Pancreas (tissue), 10 donors: ENCODE results near the gene TPCN2. TPM values are rescaled to one million over a fixed set of nuclear protein-coding genes. Genes with fewer than 3 reads are reported as not detected.

Experiments
- ATAC-seq, 4 donors: fragments of 200-7000 bp; cut with Tn5 transposase; one replicate each; pipeline versions ENCODE4 v1.8.0 to v1.9.1; 2020; ENCODE audit warnings: mild to moderate bottlenecking in 4 of 4, moderate library complexity in 4 of 4
- DNase-seq, 6 donors: peaks; one replicate each; pipeline ENCODE4 v3.0.0-alpha.2; 2020
- FAIRE-seq: peaks from 2 replicates; lab custom pipeline; 2012; peaks lifted over from hg19 to GRCh38; lab: Jason Lieb, UNC
- H3K27ac ChIP-seq, 4 donors: fragments of 200-600 bp; sonication (generic); 1 replicate in 3 of 4; 2 replicates in 1 of 4; pipeline versions ENCODE4 v1.5.0 to v1.8.0; 2020
- H3K27me3 ChIP-seq, 4 donors: fragments of 200-600 bp; one replicate each; pipeline ENCODE4 v1.8.0; 2021
- H3K36me3 ChIP-seq, 3 donors: fragments of 200-600 bp; sonication (generic) in 1 of 3; one replicate each; pipeline versions ENCODE4 v1.5.0 to v1.8.0; 2020 to 2021
- H3K4me1 ChIP-seq, 3 donors: fragments of 200-600 bp; one replicate each; pipeline ENCODE4 v1.8.0; 2021
- H3K4me3 ChIP-seq, 4 donors: fragments of 200-600 bp; sonication (generic) in 2 of 4; one replicate each; pipeline versions ENCODE4 v1.5.0 to v1.8.0; 2020 to 2021
- H3K9me3 ChIP-seq, 4 donors: fragments of 200-600 bp; one replicate each; pipeline ENCODE4 v1.8.0; 2021
- CTCF ChIP-seq, 4 donors: fragments of 200-600 bp; sonication (generic) in 3 of 4; IDR thresholded peaks; one replicate each; pipeline versions ENCODE4 v1.5.0 to v1.8.0; 2021; ENCODE audit warnings: antibody characterized with exemption in 4 of 4
- WGBS, 2 donors: extraction: QIAGEN DNeasy Blood & Tissue Kit; methylation state at CpG; one replicate each; pipeline ENCODE4 v1.1.7; 2013; 5-methylcytosine and 5-hydroxymethylcytosine counted together
- intact Hi-C, 3 donors: fragments of 100-400 bp; cut with DNase I; formaldehyde crosslinking; loops; one replicate each; pipeline versions ENCODE4 v1.11.1 to v1.14.2; 2022
- polyA plus RNA-seq, 2 donors: library from polyadenylated mRNA; stranded (reverse); fragments of 200-250 nt; gene quantifications; one replicate each; pipeline ENCODE4 v1.2.3, GENCODE V29; 2013
- total RNA-seq, 6 donors: library from RNA; stranded (reverse); fragmentation: NEBNext Ultra II Directional in 4 of 6; extraction: Animal tissue kit (Norgen Biotek cat#: 25700) in 4 of 6; gene quantifications; one replicate each; pipeline versions ENCODE4 v1.2.1 to v1.2.4, GENCODE V29; 2021 to 2023
- donor health status: healthy with polysubstance abuse.
- donor health status: DM: no; HTN: no; CAD: no; lungs with moderate emphysema.
- donor health status: DM: no; HTN: no; CAD: no.
- donor health status: control.
- donor health status: control.
- donor health status: Bipolar disorder and iron deficiency.
- donor health status: DM: yes; HTN: yes; CAD: no.
- donor health status: DM: no; HTN: no; CAD: no.
- donor health status: DM: no; HTN: no; CAD: no.
- donor health status: DM: yes; HTN: yes; CAD: no.

Gene TPCN2
- total and polyA plus RNA-seq, 8 donors: 5.6 to 13.5 (median 9.9) TPM

DNA sequence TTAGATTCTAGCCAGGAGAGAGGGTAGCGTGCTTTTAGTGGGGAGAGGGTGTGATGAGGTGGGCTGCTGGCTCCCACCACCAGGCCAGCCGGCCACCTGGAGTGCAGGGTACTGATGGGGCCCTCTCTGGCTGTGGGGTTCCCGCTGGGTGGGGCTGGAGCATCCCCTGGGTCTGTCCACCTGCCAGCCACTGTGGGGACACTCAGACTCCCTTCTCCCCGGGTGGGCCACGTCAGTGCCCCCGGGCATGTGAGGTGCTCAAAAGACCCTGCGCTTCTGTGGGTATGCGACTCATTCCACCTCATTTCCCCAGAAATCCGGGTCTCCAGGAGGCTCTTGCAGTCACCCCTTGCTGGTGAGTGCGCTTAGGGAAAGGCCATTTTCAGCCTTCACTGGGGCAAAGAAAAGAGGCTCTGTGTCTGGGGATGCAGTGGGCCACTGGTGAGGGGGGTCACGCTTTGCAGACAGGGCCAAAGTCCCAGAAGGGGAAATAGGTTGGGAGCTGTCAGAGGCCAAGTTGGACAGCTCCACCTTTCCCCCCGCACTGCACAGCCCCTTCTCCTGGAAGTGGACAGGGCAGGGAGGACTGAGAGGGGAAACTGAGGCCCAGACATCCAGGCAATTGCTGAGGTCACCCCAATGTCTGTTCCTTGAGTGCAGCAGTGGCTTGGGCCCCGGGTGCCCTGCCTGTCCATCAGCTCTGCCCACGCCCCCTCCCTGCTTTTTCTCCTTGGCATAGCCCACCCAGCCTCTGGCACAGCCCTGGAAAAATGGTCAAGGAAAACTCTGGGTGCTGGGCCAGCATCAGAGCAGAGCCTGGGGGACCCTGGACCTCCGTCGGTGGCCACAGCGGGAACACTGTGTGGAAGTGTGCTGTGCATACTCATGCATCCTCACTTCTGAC is 53.3 kb downstream of the TPCN2 start:
- peak in 2 of 6 donors; percentile 33 to 72 for DNase-seq
- H3K36me3 ChIP-seq: no peaks in the 10 kb centered on the region
- no peak overlapping the region for H3K27ac ChIP-seq
- no peak for FAIRE-seq
- no peaks in the 10 kb centered on the region for H3K27me3 ChIP-seq
- WGBS, 2 donors: 55 to 61% methylated on average over 17 of the region's 17 CpGs
- H3K4me1 ChIP-seq: no peaks in the 10 kb centered on the region
- intact Hi-C loops: loop anchor here in 1 of 3 donors (5.0 kb wide), 1 partner anchor 545 kb away; no protein-coding TSS in a partner anchor
- H3K9me3 ChIP-seq: no peaks in the 10 kb centered on the region
- TF ChIP-seq CTCF (IDR thresholded peaks at IDR 0.05): no peak
- ATAC-seq: no peak
- no peak overlapping the region for H3K4me3 ChIP-seq

GRCh38 chr11:69102732-69103615 is 54.2 kb downstream of the TPCN2 start:
- H3K9me3 ChIP-seq: no peaks in the 10 kb centered on the region
- no peaks in the 10 kb centered on the region for H3K36me3 ChIP-seq
- WGBS, 2 donors: 52 to 58% methylated on average over 23 to 24 of the region's 24 CpGs
- FAIRE-seq: no peak
- TF ChIP-seq CTCF (IDR thresholded peaks at IDR 0.05): no peak
- DNase-seq: peak in 2 of 6 donors; percentile 19 to 57
- H3K27me3 ChIP-seq: no peaks in the 10 kb centered on the region
- H3K4me1 ChIP-seq: no peaks in the 10 kb centered on the region
- no peak overlapping the region for H3K27ac ChIP-seq
- intact Hi-C loops: loop anchor here in 1 of 3 donors (5.0 kb wide), 1 partner anchor 544 kb away; no protein-coding TSS in a partner anchor
- H3K4me3 ChIP-seq: no peak overlapping the region
- ATAC-seq: no peak

DNA sequence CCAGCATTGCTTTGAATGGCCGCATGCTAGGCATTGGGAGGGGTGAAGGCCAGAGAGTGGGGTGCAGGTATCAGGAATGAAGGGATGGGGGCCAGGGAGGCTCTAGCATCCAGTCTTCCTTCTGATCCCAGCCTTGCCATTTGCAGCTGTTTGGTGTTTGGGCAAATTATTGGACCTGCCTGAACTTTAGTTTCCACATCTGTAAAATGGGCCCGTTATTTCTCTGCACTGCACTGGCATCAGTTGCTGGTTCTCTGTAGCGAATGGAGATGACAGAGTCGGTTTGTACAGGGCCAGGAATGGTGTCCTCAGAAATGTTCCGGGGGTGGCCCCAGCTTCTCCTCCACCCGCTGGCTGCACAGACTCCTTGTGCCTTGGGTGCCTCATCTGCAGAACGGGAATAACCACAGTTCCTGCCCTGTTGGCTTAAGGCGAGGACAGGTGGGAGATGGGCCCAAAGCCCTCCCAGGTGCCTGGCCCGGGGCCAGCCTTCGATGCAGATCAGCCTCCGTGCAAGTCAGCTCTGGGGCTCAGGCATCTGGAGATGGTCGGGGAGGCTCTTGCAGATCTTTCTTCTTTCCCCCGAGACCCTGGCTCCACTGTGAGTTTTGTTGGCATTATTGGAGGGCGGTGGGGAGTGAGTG is 55.6 kb downstream of the TPCN2 start:
- no peaks in the 10 kb centered on the region for H3K4me1 ChIP-seq
- no peak overlapping the region for H3K27ac ChIP-seq
- no peak overlapping the region for H3K4me3 ChIP-seq
- DNase-seq: peak in 1 of 6 donors; percentile 30
- intact Hi-C loops: loop anchor here in 1 of 3 donors (5.0 kb wide), 1 partner anchor 543 kb away; no protein-coding TSS in a partner anchor
- H3K36me3 ChIP-seq: no peaks in the 10 kb centered on the region
- FAIRE-seq: no peak
- no peaks in the 10 kb centered on the region for H3K27me3 ChIP-seq
- TF ChIP-seq CTCF (IDR thresholded peaks at IDR 0.05): no peak
- no peak for ATAC-seq
- 70 to 80% methylated on average over 14 of the region's 14 CpGs for WGBS, 2 donors
- no peaks in the 10 kb centered on the region for H3K9me3 ChIP-seq

- H3K27me3 ChIP-seq: no peaks in the 10 kb centered on the region
- no peaks in the 10 kb centered on the region for H3K9me3 ChIP-seq
- intact Hi-C loops: loop anchor here in 1 of 3 donors (5.0 kb wide), 1 partner anchor 542 kb away; no protein-coding TSS in a partner anchor
- no peak for TF ChIP-seq CTCF (IDR thresholded peaks at IDR 0.05)
- no peak overlapping the region for H3K27ac ChIP-seq
- no peaks in the 10 kb centered on the region for H3K4me1 ChIP-seq
- no peaks in the 10 kb centered on the region for H3K36me3 ChIP-seq
- WGBS, 2 donors: 72 to 79% methylated on average over 21 of the region's 21 CpGs
- peak in 2 of 6 donors; percentile 21 to 56 for DNase-seq
- no peak overlapping the region for H3K4me3 ChIP-seq
- FAIRE-seq: no peak
- no peak for ATAC-seq
Measured at GRCh38 chr11:69104856-69105395, 56.2 kb downstream of the TPCN2 start.
